GM10266 (cell line): ENCODE results near the gene SLC24A3.

Source experiments
- DNase-seq: peaks from one replicate; pipeline ENCODE4 v3.0.0; 2012; ENCODE audit errors: extremely low spot score
- CTCF ChIP-seq: IDR thresholded peaks from 2 replicates; pipeline ENCODE4 v1.5.1; 2012; ENCODE audit warnings: mild to moderate bottlenecking, low read depth; ENCODE audit not compliant: control insufficient read depth, insufficient read depth; ENCODE audit errors: missing control alignments

The SLC24A3 gene

GRCh38 chr20:19448632-19449031 is 236.2 kb downstream of the SLC24A3 start:
- TF ChIP-seq CTCF: no peak
- no peak for DNase-seq

- no peak for DNase-seq
- no peak for TF ChIP-seq CTCF
Observed at GRCh38 chr20:19449051-19449450, 236.6 kb downstream of the SLC24A3 start.

GRCh38 chr20:19451231-19451922 is 238.9 kb downstream of the SLC24A3 start:
- no peak for DNase-seq
- no peak for TF ChIP-seq CTCF

GRCh38 chr20:19451923-19452295 is 239.5 kb downstream of the SLC24A3 start:
- TF ChIP-seq CTCF: no peak
- no peak for DNase-seq

- TF ChIP-seq CTCF: no peak
- no peak for DNase-seq
Observed at GRCh38 chr20:19453410-19453809, 241.0 kb downstream of the SLC24A3 start.

GRCh38 chr20:19453862-19454261 is 241.4 kb downstream of the SLC24A3 start:
- no peak for DNase-seq
- TF ChIP-seq CTCF: no peak

GRCh38 chr20:19456595-19457395 is 244.4 kb downstream of the SLC24A3 start:
- no peak for TF ChIP-seq CTCF

More at GRCh38 chr20:19456595-19457395, 244.4 kb downstream of the SLC24A3 start:
- DNase-seq: no peak
